Fibroblast of pulmonary artery (primary cell): ENCODE data around the gene KRTAP4-9.
"Not testable (repeated sequence)": the region's sequence is repeated elsewhere in the genome, so short reads cannot be mapped to it uniquely, and the experiment has no call there.

Experiments used
- DNase-seq: peaks from one replicate; pipeline ENCODE4 v3.0.0-alpha.2; 2010; ENCODE audit warnings: low read depth
- H3K4me3 ChIP-seq: replicated peaks from 2 replicates; pipeline ENCODE4 v1.5.1; 2011; ENCODE audit warnings: low read depth, mild to moderate bottlenecking, control low read depth, low read length, moderate library complexity
- CTCF ChIP-seq: IDR thresholded peaks from 2 replicates; pipeline ENCODE4 v1.5.1; 2011; ENCODE audit warnings: mild to moderate bottlenecking, control low read depth, low read length, inconsistent platforms; ENCODE audit errors: missing control alignments

KRTAP4-9 gene

GRCh38 chr17:41107941-41108450, 2.8 kb downstream of the KRTAP4-9 start:
- TF ChIP-seq CTCF, result no peak
- H3K4me3 ChIP-seq, result no peak overlapping the region
- DNase-seq, result no peak

- DNase-seq, H3K4me3 ChIP-seq: not testable (repeated sequence)
Observed at GRCh38 chr17:41108728-41109386, 3.7 kb downstream of the KRTAP4-9 start.

- no peak for DNase-seq
- no peak for TF ChIP-seq CTCF
- H3K4me3 ChIP-seq, result no peak overlapping the region
Observed at GRCh38 chr17:41111151-41111885, 6.1 kb downstream of the KRTAP4-9 start.

GRCh38 chr17:41116297-41116696, 11.1 kb downstream of the KRTAP4-9 start:
- DNase-seq, result no peak
- H3K4me3 ChIP-seq, result no peak overlapping the region

GRCh38 chr17:41117846-41118386, 12.7 kb downstream of the KRTAP4-9 start, which contains the start of gene KRTAP4-11:
Gene KRTAP4-11, minus strand, starts transcription at chr17:41118373. Its CDS starts 58 bp downstream, at chr17:41118315.
- not testable (repeated sequence) for H3K4me3 ChIP-seq, DNase-seq

More at GRCh38 chr17:41116297-41116696, 11.1 kb downstream of the KRTAP4-9 start:
- no peak for TF ChIP-seq CTCF

GRCh38 chr17:41118721-41119120, 13.5 kb downstream of the KRTAP4-9 start:
- no peak for DNase-seq
- H3K4me3 ChIP-seq, result no peak overlapping the region
- TF ChIP-seq CTCF, result no peak

- DNase-seq, H3K4me3 ChIP-seq: not testable (repeated sequence)
Observed at GRCh38 chr17:41119696-41120690, 14.8 kb downstream of the KRTAP4-9 start.

GRCh38 chr17:41121742-41122141, 16.6 kb downstream of the KRTAP4-9 start:
- H3K4me3 ChIP-seq, result no peak overlapping the region
- DNase-seq, result no peak
- TF ChIP-seq CTCF, result no peak

- H3K4me3 ChIP-seq, DNase-seq: not testable (repeated sequence)
Observed at GRCh38 chr17:41123292-41123990, 18.3 kb downstream of the KRTAP4-9 start.

- H3K4me3 ChIP-seq, DNase-seq: not testable (repeated sequence)
Observed at GRCh38 chr17:41123991-41124371, 18.8 kb downstream of the KRTAP4-9 start, which contains the start of gene KRTAP4-12. Gene KRTAP4-12, minus strand, starts transcription at chr17:41124182. Its CDS starts 60 bp downstream, at chr17:41124122.
